Measurements from ENCODE around the gene USHBP1.
"Not testable (repeated sequence)": the region's sequence is repeated elsewhere in the genome, so short reads cannot be mapped to it uniquely, and the experiment has no call there.

Gene USHBP1

DNA sequence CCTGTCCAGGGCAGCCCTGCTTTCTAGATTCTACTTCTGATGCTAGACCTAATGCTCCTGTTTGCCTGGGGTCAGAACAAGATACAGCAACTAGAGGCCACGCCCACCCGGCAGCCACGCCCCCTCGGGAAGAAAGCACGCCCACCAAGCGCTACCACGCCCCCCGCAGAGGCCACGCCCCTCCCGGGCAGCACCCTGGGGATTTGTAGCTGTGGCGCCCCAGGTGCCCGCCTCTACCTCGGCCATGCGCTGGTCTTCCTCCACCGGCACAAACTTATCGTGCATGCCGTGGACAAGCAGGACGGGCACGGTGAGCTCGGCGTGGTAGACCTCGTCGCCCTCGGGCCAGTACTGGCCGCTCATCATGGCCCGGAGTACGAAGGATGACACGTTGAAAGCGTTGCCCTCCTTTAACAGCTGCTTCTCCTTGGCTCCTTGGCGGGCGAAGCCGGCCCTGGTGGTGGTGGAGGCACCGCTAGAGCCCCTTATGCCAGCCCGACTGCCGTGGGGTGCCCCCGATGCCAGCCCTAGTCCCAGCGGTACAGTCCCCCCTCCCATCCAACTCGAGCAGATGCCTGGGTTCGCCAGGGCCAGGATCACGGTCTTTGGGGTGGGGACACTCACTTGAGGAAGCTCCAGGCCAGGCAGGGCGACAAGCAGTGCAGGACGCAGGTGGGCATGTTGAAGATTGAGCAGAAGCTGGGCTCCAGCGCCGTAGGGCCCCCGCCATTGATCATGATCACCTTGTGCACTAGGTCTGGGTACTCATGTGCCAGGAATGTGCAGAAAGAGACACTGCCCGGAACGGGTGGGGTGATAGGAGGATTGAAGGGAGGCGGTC is 29.7 kb upstream of the USHBP1 start:
- peak; percentile 53 for DNase-seq

- DNase-seq: no peak
These were observed 29.1 kb upstream of the USHBP1 start for GRCh38 chr19:17293605-17294004.

DNA sequence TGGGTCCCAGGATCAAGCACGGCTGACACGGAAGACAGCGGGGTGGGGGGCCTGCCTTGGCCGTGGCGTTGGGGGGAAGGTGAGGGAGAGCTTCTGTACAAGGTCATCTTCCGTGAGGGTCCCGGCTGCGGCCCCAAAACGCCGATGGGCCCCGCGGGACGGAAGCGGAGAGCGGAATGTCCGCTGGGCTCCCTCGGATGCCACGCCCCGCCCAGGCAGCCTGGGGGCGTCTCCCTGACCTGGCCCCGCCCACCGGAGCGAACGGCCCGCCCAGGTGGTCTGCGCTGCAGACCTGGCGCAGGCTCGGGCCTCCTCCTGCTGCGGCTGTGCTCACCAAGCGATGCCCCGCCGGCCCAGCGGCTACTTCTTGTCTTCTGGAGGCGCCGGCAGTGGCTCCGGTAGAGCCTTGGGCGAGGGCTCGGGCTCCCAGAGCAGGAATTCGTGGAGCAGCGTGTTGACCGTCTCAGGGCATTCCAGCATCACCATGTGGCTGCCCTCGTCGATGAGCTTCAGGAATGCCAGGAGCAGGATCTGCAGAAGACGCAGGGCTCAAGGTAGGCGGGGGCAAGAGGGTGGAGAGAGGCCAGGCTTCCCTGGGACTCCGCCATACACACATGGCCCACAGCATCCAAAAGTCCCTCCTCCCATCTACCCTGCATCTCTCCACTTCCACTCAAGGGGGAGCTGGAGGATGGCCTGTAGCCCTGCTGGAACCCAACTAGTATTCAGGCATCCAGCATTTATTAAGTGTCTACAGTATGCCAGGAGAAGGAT is 27.9 kb upstream of the USHBP1 start:
- peak; percentile 95 for DNase-seq

- DNase-seq: peak; percentile 90
These were observed 24.9 kb upstream of the USHBP1 start for GRCh38 chr19:17289489-17289888.

GRCh38 chr19:17286752-17287151 is 22.2 kb upstream of the USHBP1 start:
- no peak for DNase-seq

- DNase-seq: no peak
These were observed 21.7 kb upstream of the USHBP1 start for GRCh38 chr19:17286263-17286662.

GRCh38 chr19:17285415-17286135 is 21.0 kb upstream of the USHBP1 start:
- no peak for DNase-seq

GRCh38 chr19:17283504-17283996 is 19.0 kb upstream of the USHBP1 start:
- DNase-seq: no peak

DNA sequence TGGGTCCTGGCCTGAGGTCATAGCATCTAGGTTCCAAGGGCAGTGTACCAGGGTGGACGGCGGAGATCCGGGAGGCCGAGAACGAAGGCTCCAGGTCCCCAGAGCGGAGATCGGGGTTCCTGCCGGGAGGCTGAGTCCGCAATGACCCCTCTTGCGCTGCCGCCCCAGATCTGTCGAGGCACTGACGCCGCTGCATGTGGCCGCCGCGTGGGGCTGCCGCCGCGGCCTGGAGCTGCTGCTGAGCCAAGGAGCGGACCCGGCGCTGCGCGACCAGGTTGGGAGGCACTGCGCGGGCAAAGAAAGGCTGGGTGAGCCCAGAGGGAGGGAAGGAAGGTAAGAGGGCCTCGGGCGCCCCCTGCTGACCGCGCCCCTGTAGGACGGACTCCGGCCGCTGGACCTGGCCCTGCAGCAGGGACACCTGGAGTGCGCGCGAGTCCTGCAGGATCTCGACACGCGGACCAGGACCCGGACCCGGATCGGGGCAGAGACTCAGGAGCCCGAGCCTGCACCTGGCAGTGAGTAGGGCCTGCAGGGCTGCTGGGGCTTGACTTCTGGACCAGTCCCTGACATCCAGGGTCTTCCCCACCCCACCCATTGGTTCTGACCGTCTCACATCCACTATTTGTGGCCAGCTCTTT is 18.1 kb upstream of the USHBP1 start:
- peak; percentile 88 for DNase-seq

DNA sequence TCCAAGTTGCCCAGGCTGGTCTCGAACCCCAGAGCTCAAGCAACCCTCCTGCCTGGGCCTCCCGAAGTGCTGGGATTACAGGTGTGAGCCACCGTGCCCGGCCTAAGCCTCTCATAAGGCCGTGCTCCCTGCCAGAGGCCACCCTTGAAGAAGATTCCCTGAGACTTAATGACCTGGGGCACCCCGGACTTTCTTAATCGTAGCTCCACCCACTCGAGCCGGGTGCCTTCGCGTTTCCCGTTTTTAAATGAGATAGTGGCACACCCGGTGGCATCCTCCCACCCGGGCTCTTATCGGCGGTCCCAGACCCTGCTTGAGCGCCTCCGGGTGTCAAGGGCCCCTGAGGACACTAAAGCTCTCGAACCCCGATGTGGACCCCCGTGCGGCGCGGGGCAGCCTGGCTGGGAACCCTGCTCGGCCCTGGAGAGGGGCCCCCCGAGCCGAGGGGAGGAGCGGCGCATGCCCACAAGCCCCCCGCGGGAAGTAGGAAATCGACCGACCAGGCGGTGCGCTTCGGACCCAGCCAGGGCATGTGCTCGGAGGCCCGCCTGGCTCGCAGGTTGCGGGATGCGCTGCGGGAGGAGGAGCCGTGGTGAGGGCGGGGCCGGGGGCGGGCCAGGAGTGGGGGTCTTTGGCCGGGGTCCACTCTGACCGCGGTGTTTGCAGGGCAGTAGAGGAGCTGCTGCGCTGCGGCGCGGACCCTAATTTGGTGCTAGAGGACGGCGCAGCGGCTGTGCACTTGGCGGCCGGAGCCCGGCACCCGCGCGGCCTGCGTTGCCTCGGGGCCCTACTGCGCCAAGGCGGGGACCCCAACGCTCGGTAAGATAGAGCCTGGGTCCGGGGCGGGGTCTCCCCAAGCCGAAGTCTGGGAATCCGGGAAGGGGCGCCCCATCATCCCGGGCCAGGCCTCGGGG is 17.1 kb upstream of the USHBP1 start, which contains the start of gene ANKLE1:
Gene ANKLE1, plus strand, starts transcription at position 511 of the 914 bp plus-strand sequence. Its CDS starts 20 bp downstream, at position 531.
- DNase-seq: peak; percentile 98

- DNase-seq: no peak
These were observed 14.9 kb upstream of the USHBP1 start for GRCh38 chr19:17279436-17279835.

DNA sequence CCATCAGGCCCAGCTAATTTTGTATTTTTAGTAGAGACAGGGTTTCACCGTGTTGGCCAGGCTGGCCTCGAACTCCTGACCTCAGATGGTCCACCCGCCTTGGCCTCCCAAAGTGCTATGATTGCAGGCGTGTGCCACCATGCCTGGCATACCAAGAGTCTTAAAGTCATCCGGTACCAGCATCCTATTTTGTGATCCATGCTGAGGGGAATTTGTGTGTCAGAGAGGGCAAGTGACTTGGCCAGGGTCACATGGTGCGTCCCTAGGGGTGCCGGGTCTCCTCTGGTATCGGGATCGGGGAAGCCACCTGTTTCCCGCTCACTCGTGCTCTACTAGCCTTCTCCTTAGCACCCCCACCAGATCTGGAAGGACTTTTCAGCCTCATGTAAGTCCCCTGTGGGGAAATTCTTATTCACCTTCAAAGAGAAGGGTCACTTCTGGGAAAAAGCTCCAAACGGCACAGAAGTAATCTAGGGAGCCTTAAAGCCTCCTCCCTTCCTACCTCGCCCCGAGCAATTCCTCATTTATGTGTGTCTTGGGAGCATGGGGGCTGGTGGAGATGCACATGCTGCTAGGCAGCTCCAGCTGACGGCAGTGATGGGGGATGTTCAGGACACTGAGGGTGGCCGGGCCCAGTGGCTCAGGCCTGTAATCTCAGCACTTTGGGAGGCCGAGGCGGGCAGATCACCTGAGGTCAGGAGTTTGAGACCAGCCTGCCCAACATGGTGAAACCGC is 11.1 kb upstream of the USHBP1 start:
- no peak for DNase-seq

GRCh38 chr19:17274892-17275291 is 10.3 kb upstream of the USHBP1 start:
- not testable (repeated sequence) for DNase-seq

DNA sequence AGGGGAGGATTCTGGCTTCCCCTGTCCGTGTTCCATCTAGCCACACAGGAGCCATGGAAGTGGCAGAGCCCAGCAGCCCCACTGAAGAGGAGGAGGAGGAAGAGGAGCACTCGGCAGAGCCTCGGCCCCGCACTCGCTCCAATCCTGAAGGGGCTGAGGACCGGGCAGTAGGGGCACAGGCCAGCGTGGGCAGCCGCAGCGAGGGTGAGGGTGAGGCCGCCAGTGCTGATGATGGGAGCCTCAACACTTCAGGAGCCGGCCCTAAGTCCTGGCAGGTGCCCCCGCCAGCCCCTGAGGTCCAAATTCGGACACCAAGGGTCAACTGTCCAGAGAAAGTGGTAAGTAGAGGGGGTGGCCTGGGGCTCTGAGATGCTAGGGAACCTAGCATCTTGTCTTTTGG is 4.2 kb upstream of the USHBP1 start:
- DNase-seq: no peak

- DNase-seq: peak; percentile 100
These were observed 2.6 kb upstream of the USHBP1 start, which contains the start of gene BABAM1 for GRCh38 chr19:17266975-17267788. TSS of gene BABAM1 (plus strand) at chr19:17267443. CDS start at chr19:17268807, 1,364 bp downstream.

DNA sequence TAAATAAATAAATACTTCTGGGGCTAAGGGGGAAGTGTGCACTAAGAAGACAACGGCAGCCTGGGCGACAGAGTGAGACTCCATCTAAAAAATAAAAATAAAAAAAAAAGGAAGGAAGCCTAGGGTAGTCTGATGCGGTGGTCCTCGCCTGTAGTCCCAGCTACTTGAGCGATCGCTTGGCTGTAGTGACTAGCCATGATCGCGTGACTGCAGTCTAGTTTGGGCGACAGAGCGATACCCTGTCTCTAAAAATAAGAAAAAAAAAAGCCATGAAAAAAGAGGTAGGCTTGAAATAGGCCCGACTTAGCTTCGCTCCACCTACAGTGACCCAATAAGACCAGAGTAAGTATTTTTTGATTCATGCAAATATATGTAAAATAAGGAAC is 2.0 kb upstream of the USHBP1 start:
- DNase-seq: no peak

DNA sequence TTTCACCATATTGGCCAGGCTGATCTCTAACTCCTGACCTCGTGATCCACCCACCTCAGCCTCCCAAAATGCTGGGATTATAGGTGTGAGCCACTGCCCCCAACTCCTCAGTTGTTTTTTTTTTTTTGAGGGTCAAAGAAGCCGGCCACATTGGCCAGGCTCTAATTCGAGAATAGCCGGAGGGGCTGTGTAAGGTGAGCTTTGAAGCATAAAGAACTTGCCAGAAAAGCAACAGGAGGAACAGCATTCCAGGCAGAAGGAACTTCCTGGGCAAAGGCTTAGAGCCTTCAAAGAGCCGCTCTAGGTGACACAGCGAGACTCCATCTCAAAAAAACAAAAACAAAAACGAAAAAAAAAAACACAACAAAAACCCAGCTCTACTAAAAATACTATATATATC is 1.5 kb upstream of the USHBP1 start:
- DNase-seq: no peak

- DNase-seq: no peak
These were observed 569 bp downstream of the USHBP1 start for GRCh38 chr19:17263712-17264640.

GRCh38 chr19:17262557-17262956 is 2.0 kb downstream of the USHBP1 start:
- DNase-seq: no peak
